Keratinocyte (primary cell): Measurements from ENCODE around the gene CDK14.

Source experiments
- CTCF ChIP-seq, 3 experiments: IDR thresholded peaks in 1 of 3; conservative IDR thresholded peaks in 1 of 3; optimal IDR thresholded peaks in 1 of 3; 2 replicates in 2 of 3; 3 replicates in 1 of 3; pipeline versions ENCODE3 to v1.5.1; 2011; ENCODE audit warnings: low read length in 3 of 3, mild to moderate bottlenecking in 3 of 3, moderate library complexity in 2 of 3, control low read depth in 1 of 3, inconsistent platforms in 1 of 3; ENCODE audit not compliant: insufficient read depth in 2 of 3; ENCODE audit errors: extremely low read depth in 1 of 3
- EZH2 ChIP-seq: IDR thresholded peaks from one replicate; pipeline ENCODE4 v1.6.1; 2012; ENCODE audit warnings: inconsistent platforms, mild to moderate bottlenecking, low read length, moderate library complexity

- TF ChIP-seq CTCF (optimal IDR thresholded peaks at IDR 0.05 in 1 of 3, IDR thresholded peaks at IDR 0.05 in 1 of 3, conservative IDR thresholded peaks at IDR 0.05 in 1 of 3; ENCODE audit: extremely low read depth in 1 of 3, insufficient read depth in 2 of 3, low read length in 3 of 3): no peak
- no peak for TF ChIP-seq EZH2
Observed at GRCh38 chr7:91151916-91152315, 555.8 kb downstream of the CDK14 start.
